Progenitor cell of endocrine pancreas (in vitro differentiated cells): ENCODE measurements around the gene SEMA3G. TPM values are rescaled to one million over a fixed set of nuclear protein-coding genes. Genes with fewer than 3 reads are reported as not detected.

ENCODE experiments used
- DNase-seq: peaks from one replicate; pipeline ENCODE4 v3.0.0; 2021; ENCODE audit warnings: low spot score; ENCODE audit not compliant: unreplicated experiment
- H3K27ac Mint-ChIP-seq: 2 replicates; pipeline ENCODE4 v1.8.0; 2021; ENCODE audit warnings: mild to moderate bottlenecking, moderate library complexity, mixed read lengths
- H3K27me3 Mint-ChIP-seq: 2 replicates; pipeline ENCODE4 v1.8.0; 2021; ENCODE audit warnings: mixed read lengths
- H3K36me3 Mint-ChIP-seq: 2 replicates; pipeline ENCODE4 v1.8.0; 2022; ENCODE audit warnings: mixed read lengths; ENCODE audit not compliant: insufficient read depth
- H3K4me1 Mint-ChIP-seq: 2 replicates; pipeline ENCODE4 v1.8.0; 2021; ENCODE audit warnings: low read depth, mixed read lengths
- H3K4me3 Mint-ChIP-seq: 2 replicates; pipeline ENCODE4 v1.8.0; 2021; ENCODE audit warnings: low read depth, mild to moderate bottlenecking, moderate library complexity, mixed read lengths
- H3K9me3 Mint-ChIP-seq: 2 replicates; pipeline ENCODE4 v1.8.0; 2021; ENCODE audit warnings: low read depth, mixed read lengths
- total RNA-seq: library from RNA; stranded (reverse); gene quantifications from 2 replicates; pipeline ENCODE4 v1.2.1, GENCODE V29; 2021
- TF ChIP-seq, protein P1 (sequence below): fragments of 200-600 bp; sonication (generic); IDR thresholded peaks from one replicate; pipeline ENCODE4 v1.5.0; 2021; ENCODE audit warnings: antibody characterized with exemption, mild to moderate bottlenecking; ENCODE audit not compliant: unreplicated experiment

Gene SEMA3G
- total RNA-seq, 1 donor from 2014 or later: 0.79 TPM

DNA sequence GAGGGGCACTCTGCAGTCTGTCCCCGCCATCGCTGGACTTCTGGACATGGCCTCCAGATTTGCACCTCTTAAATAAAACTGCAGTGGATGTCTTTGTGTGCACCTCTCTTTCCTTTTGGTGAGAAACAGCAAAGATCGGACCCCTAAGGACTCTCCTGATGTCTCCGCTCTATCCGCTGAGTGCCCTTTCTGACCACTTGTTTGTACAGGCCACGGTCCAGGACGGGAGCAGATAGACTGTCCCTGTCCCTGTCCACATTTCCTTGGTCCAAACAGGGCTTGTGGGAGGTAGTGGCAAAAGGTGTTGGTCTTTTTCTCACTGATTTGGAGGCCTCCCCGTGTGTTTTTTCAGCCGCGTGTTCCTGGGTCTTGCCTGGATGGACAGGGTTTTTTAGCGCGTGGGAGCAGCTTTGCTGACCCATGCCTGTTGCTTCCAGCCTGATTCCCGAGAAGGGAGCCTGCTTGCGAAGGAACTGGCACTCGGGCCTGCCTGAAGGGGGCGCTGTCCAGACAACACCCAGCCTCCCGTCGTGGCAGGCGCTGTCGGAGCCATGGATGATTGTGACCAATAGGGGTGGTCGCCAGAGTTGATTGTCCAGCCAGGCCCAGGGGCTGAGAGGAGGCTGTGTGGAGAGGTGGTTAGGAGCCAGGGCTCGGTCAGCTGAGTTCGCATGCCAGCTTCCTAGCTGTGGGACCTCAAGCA lies 37.1 kb upstream of the SEMA3G start:
- Mint-ChIP-seq H3K27me3 (no peaks in the 10 kb centered on the region), H3K36me3 (peaks cover 15% of the 10 kb centered on the region), H3K27ac (peak overlapping the region; percentile 65), H3K4me1 (peaks cover 6% of the 10 kb centered on the region), H3K4me3 (no peak overlapping the region), H3K9me3 (no peaks in the 10 kb centered on the region)
- TF ChIP-seq, protein P1, sequence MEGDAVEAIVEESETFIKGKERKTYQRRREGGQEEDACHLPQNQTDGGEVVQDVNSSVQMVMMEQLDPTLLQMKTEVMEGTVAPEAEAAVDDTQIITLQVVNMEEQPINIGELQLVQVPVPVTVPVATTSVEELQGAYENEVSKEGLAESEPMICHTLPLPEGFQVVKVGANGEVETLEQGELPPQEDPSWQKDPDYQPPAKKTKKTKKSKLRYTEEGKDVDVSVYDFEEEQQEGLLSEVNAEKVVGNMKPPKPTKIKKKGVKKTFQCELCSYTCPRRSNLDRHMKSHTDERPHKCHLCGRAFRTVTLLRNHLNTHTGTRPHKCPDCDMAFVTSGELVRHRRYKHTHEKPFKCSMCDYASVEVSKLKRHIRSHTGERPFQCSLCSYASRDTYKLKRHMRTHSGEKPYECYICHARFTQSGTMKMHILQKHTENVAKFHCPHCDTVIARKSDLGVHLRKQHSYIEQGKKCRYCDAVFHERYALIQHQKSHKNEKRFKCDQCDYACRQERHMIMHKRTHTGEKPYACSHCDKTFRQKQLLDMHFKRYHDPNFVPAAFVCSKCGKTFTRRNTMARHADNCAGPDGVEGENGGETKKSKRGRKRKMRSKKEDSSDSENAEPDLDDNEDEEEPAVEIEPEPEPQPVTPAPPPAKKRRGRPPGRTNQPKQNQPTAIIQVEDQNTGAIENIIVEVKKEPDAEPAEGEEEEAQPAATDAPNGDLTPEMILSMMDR: peak; percentile 48
- DNase-seq: no peak

DNA sequence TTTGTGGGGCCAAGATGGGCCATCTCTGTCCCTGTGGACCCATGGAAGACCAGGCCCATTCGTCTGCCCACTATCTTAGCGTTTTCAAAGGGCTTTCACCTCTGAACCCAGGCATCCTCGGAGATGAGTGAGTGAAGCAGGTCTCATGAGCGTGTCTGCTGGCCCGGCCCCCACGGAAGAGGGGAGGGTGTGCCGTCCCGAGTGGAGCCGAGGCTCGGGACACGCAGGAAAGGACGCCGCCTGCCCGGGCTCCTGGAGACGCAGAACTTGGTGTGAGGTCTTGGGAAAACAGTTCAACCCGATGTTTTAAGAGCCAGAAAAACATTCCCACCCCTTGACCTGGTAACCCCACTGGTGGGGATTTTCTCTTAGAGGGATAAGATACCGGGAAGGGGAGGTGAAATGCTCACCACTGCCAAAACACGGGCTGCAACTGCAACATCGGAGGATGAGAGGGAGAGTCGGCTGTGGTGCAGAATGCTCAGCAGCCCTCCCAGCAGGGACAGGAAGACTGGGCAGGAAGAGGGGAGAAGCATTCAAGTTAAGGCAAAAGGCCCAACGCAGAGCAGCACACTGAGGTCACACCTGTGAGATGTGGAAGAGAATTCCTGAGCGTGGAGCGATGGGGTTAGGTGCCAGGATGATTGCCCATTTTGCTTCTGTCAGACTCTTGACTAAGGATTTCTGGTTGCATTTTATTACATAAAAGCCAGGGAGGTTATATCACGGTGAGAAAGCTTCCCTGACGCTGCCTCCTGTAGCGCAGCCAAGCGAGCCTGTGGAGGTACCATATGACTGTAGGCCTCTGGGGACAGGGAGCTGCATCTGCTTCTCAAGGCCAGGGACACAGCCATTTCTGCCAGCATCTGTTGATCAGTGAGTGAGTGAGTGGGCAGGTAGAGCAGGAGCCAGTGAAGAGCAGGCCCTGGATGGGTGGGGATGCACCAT lies 36.1 kb upstream of the SEMA3G start:
- no peak for DNase-seq

DNA sequence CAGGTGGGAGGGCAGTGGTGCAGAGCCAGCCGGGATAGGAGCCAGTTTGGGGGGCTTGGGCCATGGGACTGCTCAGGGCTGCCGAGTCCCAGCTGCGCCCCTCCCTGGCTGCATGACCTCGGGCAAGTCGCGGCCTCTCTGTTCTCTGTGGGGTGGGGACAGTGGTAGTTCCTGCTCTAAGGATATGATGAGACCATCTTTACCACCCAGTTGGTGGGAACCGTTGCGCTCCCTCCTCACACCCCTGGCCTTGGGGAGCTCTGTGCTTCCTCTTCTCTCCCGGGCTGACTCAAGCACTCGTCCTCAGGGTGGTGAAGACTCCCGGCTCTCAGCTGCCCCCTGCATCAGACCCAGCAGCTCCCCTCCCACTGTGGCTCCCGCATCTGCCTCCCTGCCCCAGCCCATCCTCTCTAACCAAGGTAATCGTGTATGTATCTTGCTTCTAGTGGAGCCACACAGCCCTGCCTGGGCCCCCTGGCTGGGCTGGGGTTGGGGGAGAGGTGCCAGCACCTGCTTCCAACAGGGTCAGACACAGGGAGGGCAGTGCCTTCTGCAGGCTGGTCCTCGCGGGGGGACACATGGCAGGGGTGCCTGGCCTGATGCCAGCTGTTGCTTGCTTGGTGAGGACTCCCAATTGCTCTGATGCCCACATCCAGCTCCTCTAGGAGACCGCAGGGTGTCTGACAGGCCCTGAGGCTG lies 35.1 kb upstream of the SEMA3G start:
- Mint-ChIP-seq H3K27ac (no peak overlapping the region), H3K9me3 (no peaks in the 10 kb centered on the region), H3K27me3 (no peaks in the 10 kb centered on the region), H3K4me3 (no peak overlapping the region), H3K4me1 (peaks cover 6% of the 10 kb centered on the region), H3K36me3 (peaks cover 17% of the 10 kb centered on the region)
- DNase-seq: no peak
- TF ChIP-seq, protein P1: no peak

More for the DNA sequence above, 36.1 kb upstream of the SEMA3G start:
- Mint-ChIP-seq H3K27ac (no peak overlapping the region), H3K4me3 (no peak overlapping the region), H3K27me3 (no peaks in the 10 kb centered on the region), H3K9me3 (no peaks in the 10 kb centered on the region), H3K4me1 (peaks cover 6% of the 10 kb centered on the region), H3K36me3 (peaks cover 18% of the 10 kb centered on the region)
- TF ChIP-seq, protein P1: no peak

DNA sequence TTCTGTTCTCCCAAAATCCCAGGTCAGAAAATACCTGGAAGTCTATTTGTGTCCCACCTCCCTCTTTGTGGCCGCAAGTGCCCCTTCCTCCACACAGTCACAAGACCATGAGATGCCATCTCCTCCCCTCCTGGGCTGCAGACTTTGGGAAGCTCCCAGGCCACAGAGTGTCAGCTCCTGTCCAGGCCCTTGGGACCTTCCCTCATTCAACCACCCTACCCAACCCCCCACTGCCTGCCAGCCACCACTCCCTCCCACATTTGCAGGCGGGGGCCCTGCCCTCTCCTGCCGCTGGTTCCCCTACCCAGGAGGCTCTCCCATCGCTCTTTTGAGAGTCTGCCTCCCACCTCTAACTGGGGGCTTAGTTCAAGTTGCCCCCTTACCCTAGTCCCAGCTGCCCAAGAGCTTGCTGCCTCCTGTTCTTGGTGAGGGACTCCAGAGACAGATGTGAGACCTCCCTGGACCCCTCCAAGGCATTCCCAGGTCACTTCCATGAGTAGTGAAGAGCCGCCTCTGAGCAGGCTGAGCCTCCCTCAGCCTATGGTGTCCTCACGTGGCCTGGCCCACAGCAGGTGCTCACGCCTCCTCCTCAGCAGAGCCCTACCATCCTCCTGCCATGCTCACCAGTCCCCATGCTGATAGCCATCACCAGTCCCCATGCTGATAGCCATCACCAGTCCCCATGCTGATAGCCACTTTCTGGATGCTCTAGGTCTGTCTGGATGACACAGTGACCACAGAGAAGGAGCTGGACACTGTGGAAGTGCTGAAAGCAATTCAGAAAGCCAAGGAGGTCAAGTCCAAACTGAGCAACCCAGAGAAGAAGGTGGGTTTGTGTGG lies 34.4 kb upstream of the SEMA3G start:
- H3K27me3 Mint-ChIP-seq: no peaks in the 10 kb centered on the region
- H3K4me3 Mint-ChIP-seq: no peak overlapping the region
- H3K36me3 Mint-ChIP-seq: peaks cover 17% of the 10 kb centered on the region
- DNase-seq: no peak
- H3K4me1 Mint-ChIP-seq: peaks cover 6% of the 10 kb centered on the region
- TF ChIP-seq, protein P1: no peak
- no peak overlapping the region for H3K27ac Mint-ChIP-seq
- no peaks in the 10 kb centered on the region for H3K9me3 Mint-ChIP-seq
